HG02763 (cell line): ENCODE results near the gene SIL1.

Source experiments
- ATAC-seq: cut with Tn5 transposase; IDR thresholded peaks from one replicate; pipeline ENCODE4 v1.9.1; 2021; ENCODE audit warnings: mild to moderate bottlenecking, moderate library complexity; ENCODE audit not compliant: unreplicated experiment

SIL1 gene

GRCh38 chr5:138986186-138986800 is 211.9 kb downstream of the SIL1 start:
- ATAC-seq, result no peak

GRCh38 chr5:138985683-138986082 is 212.5 kb downstream of the SIL1 start:
- ATAC-seq, result no peak

- ATAC-seq, result no peak
Observed at GRCh38 chr5:138985256-138985655, 212.9 kb downstream of the SIL1 start.

GRCh38 chr5:138983984-138984383 is 214.2 kb downstream of the SIL1 start:
- ATAC-seq, result no peak

- no peak for ATAC-seq
Observed at GRCh38 chr5:138981586-138981985, 216.6 kb downstream of the SIL1 start.

- ATAC-seq, result no peak
Observed at GRCh38 chr5:138981131-138981530, 217.0 kb downstream of the SIL1 start.

GRCh38 chr5:138980441-138980840 is 217.7 kb downstream of the SIL1 start:
- ATAC-seq, result no peak

GRCh38 chr5:138979684-138980280 is 218.4 kb downstream of the SIL1 start:
- ATAC-seq, result no peak

GRCh38 chr5:138978581-138978980 is 219.6 kb downstream of the SIL1 start:
- ATAC-seq, result no peak

- ATAC-seq, result no peak
Observed at GRCh38 chr5:138978080-138978479, 220.1 kb downstream of the SIL1 start.

- no peak for ATAC-seq
Observed at GRCh38 chr5:138975098-138975847, 222.9 kb downstream of the SIL1 start.

GRCh38 chr5:138974227-138975063 is 223.7 kb downstream of the SIL1 start:
- no peak for ATAC-seq

GRCh38 chr5:138972836-138973235 is 225.3 kb downstream of the SIL1 start:
- ATAC-seq, result no peak

GRCh38 chr5:138972230-138972629 is 225.9 kb downstream of the SIL1 start:
- ATAC-seq, result no peak

GRCh38 chr5:138969323-138970002 is 228.7 kb downstream of the SIL1 start:
- no peak for ATAC-seq

GRCh38 chr5:138968601-138969000 is 229.6 kb downstream of the SIL1 start:
- ATAC-seq, result no peak

GRCh38 chr5:138967791-138968448 is 230.2 kb downstream of the SIL1 start:
- no peak for ATAC-seq

- no peak for ATAC-seq
Observed at GRCh38 chr5:138966236-138966985, 231.8 kb downstream of the SIL1 start.

GRCh38 chr5:138965626-138966025 is 232.5 kb downstream of the SIL1 start:
- ATAC-seq, result no peak
